CD4-positive, alpha-beta T cell (primary cell): Measurements from ENCODE around the gene SLC47A2. TPM values are rescaled to one million over a fixed set of nuclear protein-coding genes. Genes with fewer than 3 reads are reported as not detected.

Experiments used
- ATAC-seq: fragments of 200-7000 bp; cut with Tn5 transposase; one replicate; pipeline ENCODE4 v1.10.0; 2022; ENCODE audit warnings: mild to moderate bottlenecking; ENCODE audit not compliant: poor library complexity
- CTCF ChIA-PET: fragments of 350-600 bp; sonication (Branson Sonifier 250); formaldehyde crosslinking; loops from one replicate; lab custom pipeline; 2021; ENCODE audit warnings: antibody characterized with exemption, inconsistent platforms; lab: Charles Lee
- POLR2A ChIA-PET: fragments of 350-600 bp; sonication (Branson Sonifier 250); formaldehyde crosslinking; loops from one replicate; lab custom pipeline; 2021; ENCODE audit warnings: antibody characterized with exemption, inconsistent platforms; lab: Charles Lee
- DNase-seq, 14 experiments: peaks; one replicate each; pipeline ENCODE4 v3.0.0-alpha.2; 2013 to 2020; ENCODE audit warnings: mixed read lengths in 2 of 14
- H3K27ac ChIP-seq, 2 donors: one replicate each; pipeline versions ENCODE4 v1.5.1 to v1.7.0; 2013; ENCODE audit warnings: low read length in 2 of 2, low read depth in 1 of 2, mild to moderate bottlenecking in 1 of 2
- H3K27me3 ChIP-seq, 2 experiments: 1 replicate in 1 of 2; 2 replicates in 1 of 2; pipeline versions ENCODE4 v1.6.1 to v1.7.0; 2013; ENCODE audit warnings: low read length in 2 of 2, control low read depth in 1 of 2, mild to moderate bottlenecking in 1 of 2, moderate library complexity in 1 of 2; ENCODE audit not compliant: insufficient read depth in 2 of 2, control insufficient read depth in 1 of 2
- H3K36me3 ChIP-seq: one replicate; pipeline ENCODE4 v1.6.1; 2013; ENCODE audit warnings: low read length, control low read depth; ENCODE audit not compliant: insufficient read depth
- H3K4me1 ChIP-seq: one replicate; pipeline ENCODE4 v1.6.1; 2013; ENCODE audit warnings: low read length, control low read depth; ENCODE audit not compliant: insufficient read depth
- H3K4me3 ChIP-seq: one replicate; pipeline ENCODE4 v1.5.1; 2013; ENCODE audit warnings: mild to moderate bottlenecking, low read length, moderate library complexity
- H3K9me3 ChIP-seq, 2 experiments: 1 replicate in 1 of 2; 2 replicates in 1 of 2; pipeline versions ENCODE4 v1.6.1 to v1.7.0; 2013; ENCODE audit warnings: low read length in 2 of 2, mild to moderate bottlenecking in 2 of 2, control low read depth in 1 of 2, moderate library complexity in 1 of 2; ENCODE audit not compliant: control insufficient read depth in 1 of 2, insufficient read depth in 1 of 2
- H3K27ac Mint-ChIP-seq: one replicate; pipeline ENCODE4 v1.8.0; 2020; ENCODE audit warnings: mixed read lengths
- H3K27me3 Mint-ChIP-seq: one replicate; pipeline ENCODE4 v1.8.0; 2021; ENCODE audit warnings: mixed read lengths
- H3K36me3 Mint-ChIP-seq: one replicate; pipeline ENCODE4 v1.8.0; 2021; ENCODE audit warnings: low read depth, mixed read lengths
- H3K4me1 Mint-ChIP-seq: one replicate; pipeline ENCODE4 v1.8.0; 2021; ENCODE audit warnings: low read depth, mixed read lengths
- H3K4me3 Mint-ChIP-seq: one replicate; pipeline ENCODE4 v1.8.0; 2020; ENCODE audit warnings: mild to moderate bottlenecking, mixed read lengths
- H3K9me3 Mint-ChIP-seq: one replicate; pipeline ENCODE4 v1.8.0; 2020; ENCODE audit warnings: mixed read lengths
- intact Hi-C, 2 experiments: fragments of 100-400 bp; cut with DNase I in 1 of 2; cut with micrococcal nuclease in 1 of 2; formaldehyde crosslinking; loops; one replicate each; pipeline versions ENCODE4 v1.15.1 to v1.9.0; 2023 to 2025; cut with DNase I, micrococcal nuclease
- total RNA-seq, 174 experiments: library from RNA in 2 of 174; stranded (reverse) in 2 of 174; gene quantifications; one replicate each; pipeline ENCODE4 v1.2.3 and lab custom pipeline; 2021 to 2026
- TF ChIP-seq, protein P1 (sequence below): fragments of 200-600 bp; IDR thresholded peaks from one replicate; pipeline ENCODE4 v1.8.0; 2022; ENCODE audit warnings: antibody characterized with exemption, mild to moderate bottlenecking

SLC47A2 gene
- total RNA-seq, 2 experiments from 2014 or later: not detected

DNA sequence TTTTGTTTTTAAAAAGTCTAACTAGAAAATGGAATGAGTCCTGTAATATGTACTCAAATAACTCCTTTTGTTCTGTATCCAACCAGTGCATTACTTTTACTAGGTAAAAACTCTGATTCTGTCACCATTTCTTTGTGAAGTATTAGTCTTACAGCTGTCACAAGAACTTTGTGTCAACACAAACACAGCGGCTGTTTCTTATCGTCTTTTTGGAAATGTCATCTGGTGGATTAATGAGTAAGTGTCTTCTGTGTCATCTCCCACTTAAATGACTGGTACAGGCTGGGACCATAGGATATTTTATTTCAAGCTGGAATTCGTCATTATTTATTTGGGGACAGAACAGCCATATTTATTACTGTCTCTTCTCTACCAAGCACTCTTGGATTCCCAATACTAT is 86.9 kb downstream of the SLC47A2 start:
- Histone ChIP-seq H3K4me3 (no peak overlapping the region), H3K4me1 (no peaks in the 10 kb centered on the region), H3K27ac (no peak overlapping the region), H3K27me3 (no peaks in the 10 kb centered on the region), H3K9me3 (no peaks in the 10 kb centered on the region), H3K36me3 (no peaks in the 10 kb centered on the region)
- ChIA-PET CTCF (no interaction called here), POLR2A (no interaction called here)
- DNase-seq: no peak
- intact Hi-C loops: no loop called here
- Mint-ChIP-seq H3K9me3 (no peaks in the 10 kb centered on the region), H3K27ac (no peak overlapping the region), H3K36me3 (no peaks in the 10 kb centered on the region), H3K4me1 (no peaks in the 10 kb centered on the region), H3K27me3 (peaks cover 15% of the 10 kb centered on the region), H3K4me3 (no peak overlapping the region)
- TF ChIP-seq, protein P1, sequence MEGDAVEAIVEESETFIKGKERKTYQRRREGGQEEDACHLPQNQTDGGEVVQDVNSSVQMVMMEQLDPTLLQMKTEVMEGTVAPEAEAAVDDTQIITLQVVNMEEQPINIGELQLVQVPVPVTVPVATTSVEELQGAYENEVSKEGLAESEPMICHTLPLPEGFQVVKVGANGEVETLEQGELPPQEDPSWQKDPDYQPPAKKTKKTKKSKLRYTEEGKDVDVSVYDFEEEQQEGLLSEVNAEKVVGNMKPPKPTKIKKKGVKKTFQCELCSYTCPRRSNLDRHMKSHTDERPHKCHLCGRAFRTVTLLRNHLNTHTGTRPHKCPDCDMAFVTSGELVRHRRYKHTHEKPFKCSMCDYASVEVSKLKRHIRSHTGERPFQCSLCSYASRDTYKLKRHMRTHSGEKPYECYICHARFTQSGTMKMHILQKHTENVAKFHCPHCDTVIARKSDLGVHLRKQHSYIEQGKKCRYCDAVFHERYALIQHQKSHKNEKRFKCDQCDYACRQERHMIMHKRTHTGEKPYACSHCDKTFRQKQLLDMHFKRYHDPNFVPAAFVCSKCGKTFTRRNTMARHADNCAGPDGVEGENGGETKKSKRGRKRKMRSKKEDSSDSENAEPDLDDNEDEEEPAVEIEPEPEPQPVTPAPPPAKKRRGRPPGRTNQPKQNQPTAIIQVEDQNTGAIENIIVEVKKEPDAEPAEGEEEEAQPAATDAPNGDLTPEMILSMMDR: no peak
- ATAC-seq: no peak

Other genes starting within 250 kb of the SLC47A2 start
- not detected for gene SLC47A1, start 182.7 kb downstream of the SLC47A2 start, total RNA-seq
- 10 to 100 TPM; 20.0 to 20.9 TPM for gene ALDH3A2, start 67.8 kb downstream of the SLC47A2 start, total RNA-seq
- not detected for gene ALDH3A1, start 31.7 kb upstream of the SLC47A2 start, total RNA-seq
- 10 to 100 TPM; 17.1 to 18.3 TPM for gene ULK2, start 151.4 kb upstream of the SLC47A2 start, total RNA-seq